ENCODE measurements around the gene NAA60. TPM values are rescaled to one million over a fixed set of nuclear protein-coding genes. Genes with fewer than 3 reads are reported as not detected.

The NAA60 gene
- total and polyA plus RNA-seq, 7 donors = 15.0 to 73.5 (median 30.4) TPM

- WGBS, 2 donors = 82 to 88% methylated on average over 6 of the region's 6 CpGs
- Histone ChIP-seq H3K27me3 (no peaks in the 10 kb centered on the region), H3K27ac (peak overlapping the region in 1 of 4 donors; percentile 90), H3K4me3 (no peak overlapping the region), H3K36me3 (peaks cover 16 to 64% (median 37%) of the 10 kb centered on the region in 4 donors), H3K9me3 (no peaks in the 10 kb centered on the region), H3K4me1 (peaks cover 0 to 32% (median 23%) of the 10 kb centered on the region in 4 donors)
- intact Hi-C loops (cut with DNase I) = no loop called here
- no peak for DNase-seq
- TF ChIP-seq POLR2AphosphoS5 (IDR thresholded peaks at IDR 0.05) (no peak), CTCF (IDR thresholded peaks at IDR 0.05) (no peak), POLR2A (IDR thresholded peaks at IDR 0.05) (no peak), EP300 (IDR thresholded peaks at IDR 0.05) (no peak)
These were observed 75.0 kb downstream of the NAA60 start for GRCh38 chr16:3518292-3518985.

- Histone ChIP-seq H3K9me3 (no peaks in the 10 kb centered on the region), H3K4me1 (peaks cover 0 to 32% (median 23%) of the 10 kb centered on the region in 4 donors), H3K27ac (peak overlapping the region in 2 of 4 donors; percentile 86 to 90), H3K4me3 (no peak overlapping the region), H3K36me3 (peaks cover 12 to 64% (median 35%) of the 10 kb centered on the region in 4 donors), H3K27me3 (no peaks in the 10 kb centered on the region)
- 95 to 96% methylated on average over 8 of the region's 8 CpGs for WGBS, 2 donors
- DNase-seq = peak; percentile 56
- intact Hi-C loops (cut with DNase I) = no loop called here
- TF ChIP-seq EP300 (IDR thresholded peaks at IDR 0.05) (no peak), POLR2A (IDR thresholded peaks at IDR 0.05) (no peak), CTCF (IDR thresholded peaks at IDR 0.05) (no peak), POLR2AphosphoS5 (IDR thresholded peaks at IDR 0.05) (no peak)
These were observed 75.5 kb downstream of the NAA60 start for GRCh38 chr16:3518986-3519348.

GRCh38 chr16:3519581-3519980, 76.1 kb downstream of the NAA60 start:
- H3K27ac ChIP-seq = peak overlapping the region in 3 of 4 donors; percentile 77 to 90 (median 86)
- intact Hi-C loops (cut with DNase I) = no loop called here
- 94% methylated on average over 2 of the region's 2 CpGs for WGBS, 2 donors
- peaks cover 0 to 32% (median 23%) of the 10 kb centered on the region in 4 donors for H3K4me1 ChIP-seq
- no peak for DNase-seq
- no peaks in the 10 kb centered on the region for H3K27me3 ChIP-seq
- H3K4me3 ChIP-seq = no peak overlapping the region
- TF ChIP-seq POLR2AphosphoS5 (IDR thresholded peaks at IDR 0.05) = no peak
- no peak for TF ChIP-seq CTCF (IDR thresholded peaks at IDR 0.05)
- no peak for TF ChIP-seq POLR2A (IDR thresholded peaks at IDR 0.05)
- TF ChIP-seq EP300 (IDR thresholded peaks at IDR 0.05) = no peak
- no peaks in the 10 kb centered on the region for H3K9me3 ChIP-seq
- peaks cover 6 to 64% (median 30%) of the 10 kb centered on the region in 4 donors for H3K36me3 ChIP-seq

GRCh38 chr16:3520413-3520812, 76.9 kb downstream of the NAA60 start:
- peak; percentile 60 for DNase-seq
- intact Hi-C loops (cut with DNase I) = loop anchor here (10.0 kb wide), 1 partner anchor 94 kb away; the partner anchor contains the start of gene SLX4
- TF ChIP-seq POLR2A (IDR thresholded peaks at IDR 0.05) = no peak
- peak in 2 of 4 donors; percentile 47 to 83 for TF ChIP-seq EP300 (IDR thresholded peaks at IDR 0.05)
- TF ChIP-seq POLR2AphosphoS5 (IDR thresholded peaks at IDR 0.05) = peak; percentile 34 to 93 (median 81)
- Histone ChIP-seq H3K9me3 (no peaks in the 10 kb centered on the region), H3K4me3 (peak overlapping the region in 1 of 4 donors; percentile 28), H3K27ac (peak overlapping the region; percentile 58 to 90 (median 82)), H3K27me3 (no peaks in the 10 kb centered on the region), H3K4me1 (peaks cover 0 to 32% (median 23%) of the 10 kb centered on the region in 4 donors), H3K36me3 (peaks cover 6 to 64% (median 28%) of the 10 kb centered on the region in 4 donors)
- 80 to 83% methylated on average over 4 of the region's 4 CpGs for WGBS, 2 donors

GRCh38 chr16:3520841-3521240, 77.4 kb downstream of the NAA60 start:
- intact Hi-C loops (cut with DNase I) = loop anchor here (10.0 kb wide), 1 partner anchor 94 kb away; the partner anchor contains the start of gene SLX4
- Histone ChIP-seq H3K27me3 (no peaks in the 10 kb centered on the region), H3K4me3 (peak overlapping the region in 2 of 4 donors; percentile 8 to 28), H3K27ac (peak overlapping the region; percentile 58 to 90 (median 82)), H3K9me3 (no peaks in the 10 kb centered on the region), H3K36me3 (peaks cover 6 to 64% (median 27%) of the 10 kb centered on the region in 4 donors), H3K4me1 (peaks cover 0 to 32% (median 23%) of the 10 kb centered on the region in 4 donors)
- TF ChIP-seq CTCF (IDR thresholded peaks at IDR 0.05) (peak in 1 of 4 experiments; percentile 20), POLR2AphosphoS5 (IDR thresholded peaks at IDR 0.05) (no peak)
- 84 to 86% methylated on average over 8 of the region's 8 CpGs for WGBS, 2 donors
- DNase-seq = no peak
